Muscle layer of colon (tissue), 2 donors: ENCODE data around the gene HOXA5.

Experiments
- H3K27ac ChIP-seq: one replicate; pipeline ENCODE4 v1.7.0; 2013; ENCODE audit warnings: low read depth, mild to moderate bottlenecking, low read length, moderate library complexity
- H3K27me3 ChIP-seq, 2 donors: one replicate each; pipeline ENCODE4 v1.7.0; 2013; ENCODE audit warnings: low read length in 2 of 2, mild to moderate bottlenecking in 2 of 2; ENCODE audit not compliant: insufficient read depth in 2 of 2, control insufficient read depth in 1 of 2
- H3K36me3 ChIP-seq: one replicate; pipeline ENCODE4 v1.7.0; 2013; ENCODE audit warnings: mild to moderate bottlenecking, low read length; ENCODE audit not compliant: insufficient read depth
- H3K4me1 ChIP-seq: one replicate; pipeline ENCODE4 v1.7.0; 2013; ENCODE audit warnings: mild to moderate bottlenecking, low read length; ENCODE audit not compliant: insufficient read depth
- H3K4me3 ChIP-seq, 2 donors: one replicate each; pipeline ENCODE4 v1.7.0; 2013; ENCODE audit warnings: low read length in 2 of 2, low read depth in 1 of 2, mild to moderate bottlenecking in 1 of 2, moderate library complexity in 1 of 2
- H3K9ac ChIP-seq: one replicate; pipeline ENCODE4 v1.7.0; 2013; ENCODE audit warnings: low read length
- H3K9me3 ChIP-seq: one replicate; pipeline ENCODE4 v1.7.0; 2013; ENCODE audit warnings: mild to moderate bottlenecking, low read length
- donor health status: abdominal sarcoma.
- donor health status: Adenocarcinoma of cecum.

The HOXA5 gene

GRCh38 chr7:27115221-27116026 lies 28.1 kb downstream of the HOXA5 start:
- Histone ChIP-seq H3K27me3 (no peaks in the 10 kb centered on the region), H3K4me1 (peaks cover 62% of the 10 kb centered on the region), H3K9me3 (no peaks in the 10 kb centered on the region), H3K4me3 (peak overlapping the region; percentile 43 to 71), H3K36me3 (peaks cover 6% of the 10 kb centered on the region), H3K9ac (peak overlapping the region; percentile 76), H3K27ac (peak overlapping the region; percentile 94)

GRCh38 chr7:27114881-27115220 lies 28.6 kb downstream of the HOXA5 start:
- Histone ChIP-seq H3K4me3 (peak overlapping the region; percentile 43 to 71), H3K27me3 (no peaks in the 10 kb centered on the region), H3K4me1 (peaks cover 61% of the 10 kb centered on the region), H3K36me3 (peaks cover 6% of the 10 kb centered on the region), H3K27ac (peak overlapping the region; percentile 94), H3K9ac (peak overlapping the region; percentile 76), H3K9me3 (no peaks in the 10 kb centered on the region)

DNA sequence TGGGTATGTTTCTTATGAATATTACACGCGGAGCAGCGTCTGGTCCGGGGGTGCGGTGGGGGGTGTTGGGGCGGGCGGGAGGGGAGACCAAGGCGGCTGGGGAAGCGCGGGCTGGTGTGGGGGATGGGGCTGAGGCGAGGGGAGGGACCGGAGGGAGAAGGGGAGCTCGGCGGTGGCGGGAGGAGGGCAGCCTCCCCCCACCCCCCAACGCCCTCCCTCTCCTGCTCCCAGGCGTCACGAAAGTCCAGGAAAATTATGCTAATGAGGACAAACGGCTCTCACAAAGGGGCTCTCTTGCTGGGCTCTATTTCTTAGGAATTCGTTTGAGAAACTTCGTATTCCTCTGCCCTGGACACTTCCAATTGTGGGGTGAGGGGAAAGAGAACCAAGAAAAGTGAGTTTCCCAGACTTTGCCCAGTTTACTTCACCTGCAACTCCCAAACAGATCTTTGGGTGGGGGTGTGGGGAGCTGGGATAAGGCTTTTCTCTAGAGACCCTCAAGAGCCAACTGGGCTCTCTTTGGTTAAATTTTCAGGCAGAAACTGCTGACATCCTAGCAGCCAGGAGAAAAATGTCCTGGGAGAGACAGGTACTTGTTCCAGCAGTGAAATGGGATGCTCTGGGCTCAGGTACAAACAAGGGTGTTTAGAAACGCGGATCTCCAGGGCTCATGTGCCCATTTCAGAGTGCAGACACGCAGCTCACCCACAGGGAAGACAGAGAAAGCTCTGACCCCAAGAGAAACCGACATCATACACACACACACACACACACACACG lies 29.3 kb downstream of the HOXA5 start:
- peak overlapping the region; percentile 30 to 70 for H3K4me3 ChIP-seq
- H3K27ac ChIP-seq = peak overlapping the region; percentile 84
- peaks cover 1% of the 10 kb centered on the region for H3K36me3 ChIP-seq
- no peaks in the 10 kb centered on the region for H3K9me3 ChIP-seq
- H3K9ac ChIP-seq = peak overlapping the region; percentile 64
- no peaks in the 10 kb centered on the region for H3K27me3 ChIP-seq
- H3K4me1 ChIP-seq = peaks cover 66% of the 10 kb centered on the region

GRCh38 chr7:27112955-27113949 lies 30.2 kb downstream of the HOXA5 start:
- H3K27ac ChIP-seq = peak overlapping the region; percentile 67

GRCh38 chr7:27112361-27112760 lies 31.1 kb downstream of the HOXA5 start:
- H3K9me3 ChIP-seq = no peaks in the 10 kb centered on the region
- peaks cover 64% of the 10 kb centered on the region for H3K4me1 ChIP-seq
- peak overlapping the region; percentile 67 for H3K27ac ChIP-seq
- H3K9ac ChIP-seq = peak overlapping the region; percentile 50
- H3K36me3 ChIP-seq = no peaks in the 10 kb centered on the region
- peak overlapping the region in 1 of 2 donors; percentile 17 for H3K4me3 ChIP-seq
- H3K27me3 ChIP-seq = no peaks in the 10 kb centered on the region

More at GRCh38 chr7:27112955-27113949, 30.2 kb downstream of the HOXA5 start:
- H3K9me3 ChIP-seq = no peaks in the 10 kb centered on the region
- peak overlapping the region; percentile 17 to 62 for H3K4me3 ChIP-seq
- peaks cover 66% of the 10 kb centered on the region for H3K4me1 ChIP-seq
- H3K9ac ChIP-seq = peak overlapping the region; percentile 50
- no peaks in the 10 kb centered on the region for H3K36me3 ChIP-seq
- H3K27me3 ChIP-seq = no peaks in the 10 kb centered on the region

- Histone ChIP-seq H3K9me3 (no peaks in the 10 kb centered on the region), H3K4me1 (peaks cover 62% of the 10 kb centered on the region), H3K27ac (peak overlapping the region; percentile 67), H3K4me3 (no peak overlapping the region), H3K27me3 (no peaks in the 10 kb centered on the region), H3K36me3 (no peaks in the 10 kb centered on the region), H3K9ac (peak overlapping the region; percentile 50)
Measured at GRCh38 chr7:27111751-27112277, 31.7 kb downstream of the HOXA5 start.

- Histone ChIP-seq H3K36me3 (no peaks in the 10 kb centered on the region), H3K4me1 (peaks cover 56% of the 10 kb centered on the region), H3K4me3 (peak overlapping the region in 1 of 2 donors; percentile 44), H3K9me3 (no peaks in the 10 kb centered on the region), H3K27ac (peak overlapping the region; percentile 67), H3K27me3 (no peaks in the 10 kb centered on the region), H3K9ac (no peak overlapping the region)
Measured at GRCh38 chr7:27111042-27111750, 32.3 kb downstream of the HOXA5 start.

DNA sequence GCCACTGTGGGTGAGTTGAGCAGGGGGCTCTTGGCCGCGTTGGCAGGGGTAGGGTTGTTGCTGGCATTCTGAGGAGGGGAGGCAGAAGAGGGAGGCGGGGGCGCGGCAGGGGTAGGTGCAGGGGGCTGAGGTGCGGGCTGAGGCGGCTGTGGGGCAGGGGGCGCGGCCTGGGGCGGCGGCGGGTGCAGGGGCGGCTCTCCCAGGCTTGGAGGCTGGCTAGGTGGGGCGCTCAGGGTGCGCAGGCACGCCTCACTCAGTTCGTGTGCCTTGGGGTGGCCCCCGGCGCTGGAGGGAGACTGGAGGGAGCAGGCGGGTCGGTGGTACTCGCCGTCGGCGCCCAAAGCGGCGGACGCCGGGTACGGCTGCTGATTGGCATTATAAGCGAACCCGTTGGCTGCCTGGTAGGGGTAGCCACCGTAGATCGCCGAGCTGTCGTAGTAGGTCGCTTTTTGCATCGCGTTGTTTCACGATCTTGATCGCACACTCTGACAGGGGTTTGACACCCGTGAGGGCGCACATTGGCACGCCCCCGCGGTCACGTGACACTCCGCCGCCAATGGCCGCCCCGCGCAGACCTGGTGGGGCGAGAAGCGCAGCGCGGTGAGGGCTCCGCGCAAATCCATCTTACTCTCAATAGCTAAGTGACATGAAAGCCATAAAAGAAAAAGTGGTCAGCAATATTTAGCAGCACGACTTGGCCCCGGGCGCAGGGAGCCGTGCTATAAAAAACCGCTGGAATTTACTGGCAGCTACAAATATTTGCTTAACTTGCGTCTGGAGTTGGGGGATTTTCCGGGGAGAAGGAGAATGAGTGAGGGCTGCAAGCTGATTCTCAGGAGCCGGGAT lies 33.1 kb downstream of the HOXA5 start:
- no peaks in the 10 kb centered on the region for H3K27me3 ChIP-seq
- H3K4me3 ChIP-seq = peak overlapping the region in 1 of 2 donors; percentile 44
- H3K9me3 ChIP-seq = no peaks in the 10 kb centered on the region
- no peaks in the 10 kb centered on the region for H3K36me3 ChIP-seq
- H3K9ac ChIP-seq = no peak overlapping the region
- H3K27ac ChIP-seq = peak overlapping the region; percentile 67
- H3K4me1 ChIP-seq = peaks cover 61% of the 10 kb centered on the region

- Histone ChIP-seq H3K27ac (peak overlapping the region; percentile 76), H3K9ac (no peak overlapping the region), H3K4me1 (peaks cover 66% of the 10 kb centered on the region)
Measured at GRCh38 chr7:27109466-27110185, 33.9 kb downstream of the HOXA5 start.

More at GRCh38 chr7:27109466-27110185, 33.9 kb downstream of the HOXA5 start:
- H3K36me3 ChIP-seq = no peaks in the 10 kb centered on the region
- H3K27me3 ChIP-seq = no peaks in the 10 kb centered on the region
- no peaks in the 10 kb centered on the region for H3K9me3 ChIP-seq
- no peak overlapping the region for H3K4me3 ChIP-seq
